ENCODE data around the gene ZNF385D. TPM values are rescaled to one million over a fixed set of nuclear protein-coding genes. Genes with fewer than 3 reads are reported as not detected.

The ZNF385D gene
- total RNA-seq, 1 donor from 2014 or later = 2.1 TPM

DNA sequence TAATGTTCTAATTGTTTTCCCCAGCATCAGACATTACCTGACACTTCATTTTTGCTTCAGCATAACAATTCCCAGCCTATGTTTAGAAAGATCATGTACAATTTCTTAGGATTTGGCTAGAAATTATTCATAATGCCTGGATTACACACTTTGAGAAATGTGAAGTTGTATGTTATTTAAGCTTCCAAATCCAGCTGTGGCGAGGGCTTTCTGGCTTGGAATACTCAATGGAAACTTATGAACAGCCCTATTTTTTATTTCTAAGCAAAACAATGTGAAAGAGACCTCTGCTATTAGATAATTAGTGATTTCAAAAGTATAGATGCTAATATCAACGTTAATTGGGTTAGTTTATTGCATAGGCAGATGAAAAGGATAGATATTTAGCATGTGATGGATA is 341.6 kb downstream of the ZNF385D start:
- no peak overlapping the region for H3K4me3 Mint-ChIP-seq
- H3K9me3 Mint-ChIP-seq = peaks cover 4% of the 10 kb centered on the region
- no peak overlapping the region for H3K27ac Mint-ChIP-seq (ENCODE audit: unreplicated experiment)
- no peak for DNase-seq (ENCODE audit: low read depth, low spot score)
- H3K27me3 Mint-ChIP-seq (ENCODE audit: low read depth) = no peaks in the 10 kb centered on the region
- TF ChIP-seq, protein P1, sequence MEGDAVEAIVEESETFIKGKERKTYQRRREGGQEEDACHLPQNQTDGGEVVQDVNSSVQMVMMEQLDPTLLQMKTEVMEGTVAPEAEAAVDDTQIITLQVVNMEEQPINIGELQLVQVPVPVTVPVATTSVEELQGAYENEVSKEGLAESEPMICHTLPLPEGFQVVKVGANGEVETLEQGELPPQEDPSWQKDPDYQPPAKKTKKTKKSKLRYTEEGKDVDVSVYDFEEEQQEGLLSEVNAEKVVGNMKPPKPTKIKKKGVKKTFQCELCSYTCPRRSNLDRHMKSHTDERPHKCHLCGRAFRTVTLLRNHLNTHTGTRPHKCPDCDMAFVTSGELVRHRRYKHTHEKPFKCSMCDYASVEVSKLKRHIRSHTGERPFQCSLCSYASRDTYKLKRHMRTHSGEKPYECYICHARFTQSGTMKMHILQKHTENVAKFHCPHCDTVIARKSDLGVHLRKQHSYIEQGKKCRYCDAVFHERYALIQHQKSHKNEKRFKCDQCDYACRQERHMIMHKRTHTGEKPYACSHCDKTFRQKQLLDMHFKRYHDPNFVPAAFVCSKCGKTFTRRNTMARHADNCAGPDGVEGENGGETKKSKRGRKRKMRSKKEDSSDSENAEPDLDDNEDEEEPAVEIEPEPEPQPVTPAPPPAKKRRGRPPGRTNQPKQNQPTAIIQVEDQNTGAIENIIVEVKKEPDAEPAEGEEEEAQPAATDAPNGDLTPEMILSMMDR (conservative IDR thresholded peaks at IDR 0.05) = no peak
- peaks cover 3% of the 10 kb centered on the region for H3K36me3 Mint-ChIP-seq (ENCODE audit: low read depth)
- H3K4me1 Mint-ChIP-seq = no peaks in the 10 kb centered on the region

DNA sequence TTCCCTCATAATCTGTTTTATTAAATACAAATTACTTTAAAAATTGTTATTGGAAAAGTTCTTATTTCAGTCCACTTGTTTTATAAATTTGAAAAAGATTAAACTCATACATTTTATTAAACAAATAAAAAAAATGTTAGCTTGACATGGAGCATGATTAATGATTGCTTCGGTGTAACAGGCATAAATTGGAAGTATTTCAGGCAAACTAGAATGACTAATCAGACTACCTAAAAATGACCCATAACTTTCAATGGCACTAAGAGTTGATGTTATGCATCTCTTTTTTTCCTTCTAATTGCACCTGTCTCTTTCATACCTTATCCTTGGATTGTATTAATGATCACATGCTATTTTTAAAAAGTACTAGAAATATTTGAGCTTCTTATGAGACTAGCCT is 343.3 kb downstream of the ZNF385D start:
- Mint-ChIP-seq H3K27me3 (ENCODE audit: low read depth) (no peaks in the 10 kb centered on the region), H3K9me3 (peaks cover 8% of the 10 kb centered on the region), H3K27ac (ENCODE audit: unreplicated experiment) (no peak overlapping the region), H3K36me3 (ENCODE audit: low read depth) (peaks cover 3% of the 10 kb centered on the region), H3K4me1 (no peaks in the 10 kb centered on the region), H3K4me3 (no peak overlapping the region)
- DNase-seq (ENCODE audit: low read depth, low spot score) = no peak
- TF ChIP-seq, protein P1 (conservative IDR thresholded peaks at IDR 0.05) = no peak

DNA sequence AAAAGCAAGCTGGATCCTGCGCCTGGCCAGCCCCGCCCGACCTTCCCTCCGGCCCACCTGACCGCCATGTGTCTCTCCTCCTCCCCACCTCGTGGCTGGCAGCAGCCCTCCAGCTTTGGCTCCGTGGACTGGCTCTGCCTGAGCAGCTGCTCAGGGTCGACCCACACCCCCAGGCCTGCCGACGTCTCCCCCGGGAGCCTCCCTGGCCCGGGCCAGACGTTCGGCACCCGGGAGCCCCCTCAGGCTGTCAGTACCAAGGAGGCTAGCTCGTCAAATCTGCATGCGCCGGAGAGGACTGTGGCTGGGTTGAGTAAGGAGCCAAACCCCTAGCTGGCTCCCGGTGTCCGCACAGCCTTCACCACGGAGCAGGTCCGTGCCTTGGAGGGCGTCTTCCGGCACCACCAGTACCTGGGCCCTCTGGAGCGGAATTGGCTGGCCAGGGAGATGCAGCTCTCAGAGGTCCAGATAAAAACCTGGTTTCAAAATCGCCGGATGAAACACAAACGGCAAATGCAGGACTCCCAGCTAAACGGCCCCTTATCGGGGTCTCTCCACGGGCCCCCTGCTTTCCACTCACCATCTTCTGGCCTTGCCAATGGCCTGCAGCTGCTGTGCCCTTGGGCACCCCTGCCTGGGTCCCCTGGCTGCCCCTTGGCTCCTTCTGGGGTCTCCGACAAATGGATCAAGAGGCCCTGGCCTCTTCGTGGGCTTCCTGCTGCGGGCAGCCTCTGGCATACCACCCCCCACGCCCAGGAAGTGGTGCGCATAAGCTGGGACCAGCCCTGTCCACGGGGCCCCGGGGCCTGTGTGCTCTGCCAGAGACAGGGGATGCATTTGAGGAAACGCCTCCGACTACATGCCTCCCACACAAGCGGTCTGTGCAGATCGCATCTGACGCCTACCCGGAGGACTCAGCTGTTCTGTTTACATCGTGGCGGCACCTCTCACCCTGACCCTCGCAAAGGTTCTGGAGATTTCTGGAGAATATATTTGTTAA is 345.0 kb downstream of the ZNF385D start:
- Mint-ChIP-seq H3K9me3 (peaks cover 8% of the 10 kb centered on the region), H3K27ac (ENCODE audit: unreplicated experiment) (no peak overlapping the region), H3K27me3 (ENCODE audit: low read depth) (no peaks in the 10 kb centered on the region), H3K4me3 (no peak overlapping the region), H3K4me1 (no peaks in the 10 kb centered on the region), H3K36me3 (ENCODE audit: low read depth) (peaks cover 3% of the 10 kb centered on the region)
- TF ChIP-seq, protein P1 (conservative IDR thresholded peaks at IDR 0.05) = no peak
- DNase-seq (ENCODE audit: low read depth, low spot score) = no peak

DNA sequence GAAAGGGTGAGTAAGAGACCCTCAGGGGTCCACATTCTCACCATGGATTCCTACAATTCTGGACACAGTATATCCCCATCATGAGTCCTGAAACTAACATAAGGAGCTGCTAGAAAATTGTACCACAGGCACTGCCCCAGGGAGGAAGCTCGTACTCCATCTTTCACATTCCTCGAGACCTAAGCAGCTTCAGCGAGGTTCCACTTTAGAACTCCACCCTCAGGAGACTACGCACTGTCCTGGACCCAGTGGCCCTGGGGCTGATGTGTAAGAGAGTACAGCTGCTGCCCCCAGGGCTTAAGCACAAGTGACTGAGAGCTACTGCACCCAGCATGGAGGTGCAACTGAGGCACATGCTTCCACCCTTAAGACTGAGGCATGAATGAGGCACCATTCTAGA is 352.5 kb downstream of the ZNF385D start:
- H3K4me3 Mint-ChIP-seq = no peak overlapping the region
- no peak for DNase-seq (ENCODE audit: low read depth, low spot score)
- no peaks in the 10 kb centered on the region for H3K36me3 Mint-ChIP-seq (ENCODE audit: low read depth)
- H3K27ac Mint-ChIP-seq (ENCODE audit: unreplicated experiment) = no peak overlapping the region
- H3K4me1 Mint-ChIP-seq = no peaks in the 10 kb centered on the region
- H3K9me3 Mint-ChIP-seq = peaks cover 4% of the 10 kb centered on the region
- TF ChIP-seq, protein P1 (conservative IDR thresholded peaks at IDR 0.05) = no peak
- no peaks in the 10 kb centered on the region for H3K27me3 Mint-ChIP-seq (ENCODE audit: low read depth)

DNA sequence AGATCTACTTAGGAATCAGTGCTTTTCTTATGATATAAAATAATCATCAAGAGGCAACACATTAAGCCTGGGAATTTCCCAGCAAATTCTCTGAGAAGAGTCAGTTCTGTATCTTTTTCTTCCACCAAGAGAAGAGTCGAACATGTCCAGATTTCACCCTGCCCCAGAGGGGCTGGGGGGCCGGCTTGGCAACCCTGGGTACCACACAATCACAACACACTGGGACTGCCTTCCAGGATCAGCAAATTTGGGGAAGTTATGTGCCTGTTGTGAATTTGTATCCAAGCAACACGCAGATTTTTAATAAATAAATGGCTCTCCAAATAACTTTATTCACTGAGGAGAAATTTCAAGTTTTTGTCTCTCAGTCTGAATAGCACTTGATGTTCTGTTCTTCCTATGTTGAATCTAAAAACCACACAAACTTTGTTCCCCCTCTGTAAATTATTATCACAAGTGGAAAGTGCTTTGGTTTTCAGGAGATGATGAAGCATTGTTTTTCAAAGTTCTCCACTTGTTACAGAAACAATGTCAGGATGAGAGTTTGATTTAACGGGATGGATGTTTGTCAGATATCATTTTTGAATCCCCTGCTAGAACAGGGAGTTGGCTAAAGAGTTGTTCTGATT is 357.2 kb downstream of the ZNF385D start:
- Mint-ChIP-seq H3K4me1 (no peaks in the 10 kb centered on the region), H3K9me3 (no peaks in the 10 kb centered on the region), H3K4me3 (no peak overlapping the region), H3K36me3 (ENCODE audit: low read depth) (no peaks in the 10 kb centered on the region), H3K27ac (ENCODE audit: unreplicated experiment) (no peak overlapping the region), H3K27me3 (ENCODE audit: low read depth) (no peaks in the 10 kb centered on the region)
- TF ChIP-seq, protein P1 (conservative IDR thresholded peaks at IDR 0.05) = no peak
- no peak for DNase-seq (ENCODE audit: low read depth, low spot score)
